GM23338 (cell line): ENCODE data around the gene PCSK5. TPM values are rescaled to one million over a fixed set of nuclear protein-coding genes. Genes with fewer than 3 reads are reported as not detected.

Experiments
- ATAC-seq: fragments of 200-7000 bp; cut with Tn5 transposase; 3 replicates; pipeline ENCODE4 v1.9.1; 2020
- DNase-seq: peaks from one replicate; pipeline ENCODE4 v3.0.0-alpha.2; 2015; ENCODE audit warnings: low spot score
- H2AFZ ChIP-seq: fragments of 200-600 bp; sonication (generic); 2 replicates; pipeline ENCODE4 v1.8.0; 2016; ENCODE audit warnings: antibody characterized with exemption, mild to moderate bottlenecking, moderate library complexity
- H3F3A ChIP-seq: fragments of 200-600 bp; sonication (generic); replicated peaks from 2 replicates; pipeline ENCODE4 v1.8.0; 2017; ENCODE audit warnings: antibody characterized with exemption, mixed run types, low read depth
- H3K27ac ChIP-seq: fragments of 200-600 bp; sonication (generic); 2 replicates; pipeline ENCODE4 v1.6.1; 2016; ENCODE audit warnings: low read depth
- H3K27me3 ChIP-seq: fragments of 200-600 bp; sonication (generic); 2 replicates; pipeline ENCODE4 v1.8.0; 2016; ENCODE audit warnings: mild to moderate bottlenecking, mixed run types, moderate library complexity; ENCODE audit not compliant: insufficient read depth
- H3K36me3 ChIP-seq: fragments of 200-600 bp; sonication (generic); 2 replicates; pipeline ENCODE4 v1.8.0; 2016; ENCODE audit warnings: mild to moderate bottlenecking; ENCODE audit not compliant: insufficient read depth
- H3K4me1 ChIP-seq: fragments of 200-600 bp; sonication (generic); 2 replicates; pipeline ENCODE4 v1.8.0; 2016; ENCODE audit warnings: mild to moderate bottlenecking, moderate library complexity; ENCODE audit not compliant: insufficient read depth
- H3K4me2 ChIP-seq: fragments of 200-600 bp; sonication (generic); 2 replicates; pipeline ENCODE4 v1.7.1; 2017; ENCODE audit warnings: mixed run types
- H3K4me3 ChIP-seq: fragments of 200-600 bp; sonication (generic); 2 replicates; pipeline ENCODE4 v1.6.1; 2016; ENCODE audit warnings: mixed run types
- H3K79me2 ChIP-seq: fragments of 200-600 bp; sonication (generic); replicated peaks from 2 replicates; pipeline ENCODE4 v1.8.0; 2017; ENCODE audit warnings: mild to moderate bottlenecking; ENCODE audit not compliant: insufficient read depth
- H3K9me2 ChIP-seq: fragments of 200-600 bp; sonication (generic); 2 replicates; pipeline ENCODE4 v1.8.0; 2017; ENCODE audit not compliant: insufficient read depth
- H4K20me1 ChIP-seq: fragments of 200-600 bp; sonication (generic); replicated peaks from 2 replicates; pipeline ENCODE4 v1.8.0; 2017; ENCODE audit warnings: mild to moderate bottlenecking; ENCODE audit not compliant: insufficient read depth
- H3K27ac Mint-ChIP-seq: 2 replicates; pipeline ENCODE4 v1.8.0; 2020; ENCODE audit warnings: inconsistent platforms, mild to moderate bottlenecking, moderate library complexity, mixed read lengths
- H3K27me3 Mint-ChIP-seq: 3 replicates; pipeline ENCODE4 v1.8.0; 2022; ENCODE audit warnings: low read depth, mild to moderate bottlenecking, moderate library complexity, mixed read lengths, inconsistent platforms; ENCODE audit not compliant: insufficient read depth, poor library complexity
- H3K36me3 Mint-ChIP-seq: 3 replicates; pipeline ENCODE4 v1.8.0; 2021; ENCODE audit warnings: low read depth, mild to moderate bottlenecking, inconsistent platforms, moderate library complexity, mixed read lengths
- H3K4me1 Mint-ChIP-seq: 3 replicates; pipeline ENCODE4 v1.8.0; 2020; ENCODE audit warnings: mild to moderate bottlenecking, inconsistent platforms, mixed read lengths
- H3K4me3 Mint-ChIP-seq: 3 replicates; pipeline ENCODE4 v1.8.0; 2021; ENCODE audit warnings: moderate library complexity, mild to moderate bottlenecking, inconsistent platforms, mixed read lengths
- H3K9me3 Mint-ChIP-seq: 3 replicates; pipeline ENCODE4 v1.8.0; 2020; ENCODE audit warnings: moderate library complexity, mild to moderate bottlenecking, inconsistent platforms, mixed read lengths
- NANOG ChIP-seq: IDR thresholded peaks from 2 replicates; pipeline ENCODE4 v1.6.1; 2016; ENCODE audit warnings: antibody characterized with exemption, borderline replicate concordance
- ZNF114 ChIP-seq: fragments of 250-450 bp; sonication (Bioruptor Pico); IDR thresholded peaks from 2 replicates; pipeline ENCODE4 v1.5.0; 2020; ENCODE audit warnings: mild to moderate bottlenecking, moderate library complexity
- ZNF331 ChIP-seq: fragments of 250-450 bp; sonication (Bioruptor Pico); IDR thresholded peaks from 2 replicates; pipeline ENCODE4 v1.5.0; 2020; ENCODE audit warnings: low read depth, mild to moderate bottlenecking, moderate library complexity
- ZNF462 ChIP-seq: fragments of 250-450 bp; sonication (Bioruptor Pico); IDR thresholded peaks from 2 replicates; pipeline ENCODE4 v1.5.0; 2020; ENCODE audit warnings: mild to moderate bottlenecking, moderate library complexity
- polyA plus RNA-seq: library from polyadenylated mRNA; unstranded; fragments of >200 nt; fragmentation: Nextera tagmentation; extraction: Ambion mirVana; gene quantifications from 2 replicates; pipeline ENCODE4 v1.2.1, GENCODE V29; 2016
- total RNA-seq: library from RNA; depleted of rRNA; stranded (reverse); fragments of >200 nt; shearing (Covaris generic); gene quantifications from 2 replicates; pipeline ENCODE4 v1.2.3, GENCODE V29; 2014
- TF ChIP-seq, protein P1 (sequence below), 2 experiments: fragments of 200-600 bp in 1 of 2; sonication (generic) in 1 of 2; conservative IDR thresholded peaks; 2 replicates each; pipeline versions ENCODE4 v1.5.1 to v1.6.1; 2016 to 2017; ENCODE audit warnings: antibody characterized with exemption in 2 of 2, low read depth in 2 of 2, mild to moderate bottlenecking in 2 of 2, moderate library complexity in 1 of 2
- TF ChIP-seq, protein P2 (sequence below): IDR thresholded peaks from 2 replicates; pipeline ENCODE4 v1.6.1; 2016; ENCODE audit warnings: antibody characterized with exemption

The PCSK5 gene
- total and polyA plus RNA-seq, 2 experiments from 2014 or later = 12.3 to 34.8 TPM

GRCh38 chr9:76191493-76191892, 301.0 kb downstream of the PCSK5 start:
- no peak for ATAC-seq
- no peaks in the 10 kb centered on the region for H3K4me1 ChIP-seq
- H3F3A ChIP-seq = no peaks in the 10 kb centered on the region
- no peaks in the 10 kb centered on the region; the same call in 2 of the 3 replicates for H3K36me3 Mint-ChIP-seq
- no peaks in the 10 kb centered on the region for H3K27me3 Mint-ChIP-seq
- TF ChIP-seq, protein P1, sequence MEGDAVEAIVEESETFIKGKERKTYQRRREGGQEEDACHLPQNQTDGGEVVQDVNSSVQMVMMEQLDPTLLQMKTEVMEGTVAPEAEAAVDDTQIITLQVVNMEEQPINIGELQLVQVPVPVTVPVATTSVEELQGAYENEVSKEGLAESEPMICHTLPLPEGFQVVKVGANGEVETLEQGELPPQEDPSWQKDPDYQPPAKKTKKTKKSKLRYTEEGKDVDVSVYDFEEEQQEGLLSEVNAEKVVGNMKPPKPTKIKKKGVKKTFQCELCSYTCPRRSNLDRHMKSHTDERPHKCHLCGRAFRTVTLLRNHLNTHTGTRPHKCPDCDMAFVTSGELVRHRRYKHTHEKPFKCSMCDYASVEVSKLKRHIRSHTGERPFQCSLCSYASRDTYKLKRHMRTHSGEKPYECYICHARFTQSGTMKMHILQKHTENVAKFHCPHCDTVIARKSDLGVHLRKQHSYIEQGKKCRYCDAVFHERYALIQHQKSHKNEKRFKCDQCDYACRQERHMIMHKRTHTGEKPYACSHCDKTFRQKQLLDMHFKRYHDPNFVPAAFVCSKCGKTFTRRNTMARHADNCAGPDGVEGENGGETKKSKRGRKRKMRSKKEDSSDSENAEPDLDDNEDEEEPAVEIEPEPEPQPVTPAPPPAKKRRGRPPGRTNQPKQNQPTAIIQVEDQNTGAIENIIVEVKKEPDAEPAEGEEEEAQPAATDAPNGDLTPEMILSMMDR (conservative IDR thresholded peaks at IDR 0.05; ENCODE audit: low read depth in 2 of 2) = no peak
- TF ChIP-seq ZNF462 (no peak), ZNF114 (CRISPR knock-in tag) (no peak), NANOG (no peak), ZNF331 (CRISPR knock-in tag) (no peak)
- TF ChIP-seq, protein P2, sequence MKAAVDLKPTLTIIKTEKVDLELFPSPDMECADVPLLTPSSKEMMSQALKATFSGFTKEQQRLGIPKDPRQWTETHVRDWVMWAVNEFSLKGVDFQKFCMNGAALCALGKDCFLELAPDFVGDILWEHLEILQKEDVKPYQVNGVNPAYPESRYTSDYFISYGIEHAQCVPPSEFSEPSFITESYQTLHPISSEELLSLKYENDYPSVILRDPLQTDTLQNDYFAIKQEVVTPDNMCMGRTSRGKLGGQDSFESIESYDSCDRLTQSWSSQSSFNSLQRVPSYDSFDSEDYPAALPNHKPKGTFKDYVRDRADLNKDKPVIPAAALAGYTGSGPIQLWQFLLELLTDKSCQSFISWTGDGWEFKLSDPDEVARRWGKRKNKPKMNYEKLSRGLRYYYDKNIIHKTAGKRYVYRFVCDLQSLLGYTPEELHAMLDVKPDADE = no peak
- H3K27me3 ChIP-seq = no peaks in the 10 kb centered on the region
- no peaks in the 10 kb centered on the region for H3K9me3 Mint-ChIP-seq
- H3K27ac Mint-ChIP-seq = no peak overlapping the region
- no peak overlapping the region for H3K4me3 ChIP-seq
- no peak overlapping the region for H3K4me3 Mint-ChIP-seq
- no peak overlapping the region for H3K4me2 ChIP-seq
- no peaks in the 10 kb centered on the region for H3K4me1 Mint-ChIP-seq
- H2AFZ ChIP-seq = no peak overlapping the region
- no peak for DNase-seq
- no peak overlapping the region for H3K27ac ChIP-seq
- no peaks in the 10 kb centered on the region for H4K20me1 ChIP-seq
- H3K79me2 ChIP-seq = no peaks in the 10 kb centered on the region
- peaks cover 19% of the 10 kb centered on the region; the same call in 1 of the 2 replicates for H3K36me3 ChIP-seq
- no peaks in the 10 kb centered on the region for H3K9me2 ChIP-seq
